Lung (tissue), 12 donors: ENCODE data around the gene CCR8. TPM values are rescaled to one million over a fixed set of nuclear protein-coding genes. Genes with fewer than 3 reads are reported as not detected.

ENCODE experiments used
- ATAC-seq: fragments of 200-7000 bp; cut with Tn5 transposase; one replicate; pipeline ENCODE4 v1.9.1; 2020; ENCODE audit warnings: moderate number of reproducible peaks; ENCODE audit not compliant: insufficient read depth, low FRiP score
- DNase-seq, 3 donors: peaks; one replicate each; pipeline ENCODE4 v3.0.0-alpha.2; 2013 to 2017
- H3K27ac ChIP-seq, 2 donors: one replicate each; pipeline ENCODE4 v1.5.1; 2013; ENCODE audit warnings: mild to moderate bottlenecking in 2 of 2, moderate library complexity in 2 of 2, control low read depth in 1 of 2, inconsistent platforms in 1 of 2, low read depth in 1 of 2, low read length in 1 of 2
- H3K27me3 ChIP-seq, 3 donors: one replicate each; pipeline ENCODE4 v1.5.1; 2013; ENCODE audit warnings: low read length in 2 of 3; ENCODE audit not compliant: control insufficient read depth in 3 of 3, insufficient read depth in 3 of 3
- H3K36me3 ChIP-seq, 4 donors: one replicate each; pipeline ENCODE4 v1.5.1; 2013; ENCODE audit warnings: low read length in 4 of 4, mild to moderate bottlenecking in 1 of 4, moderate library complexity in 1 of 4; ENCODE audit not compliant: control insufficient read depth in 4 of 4, insufficient read depth in 4 of 4
- H3K4me1 ChIP-seq, 5 donors: one replicate each; pipeline ENCODE4 v1.5.1; 2013; ENCODE audit warnings: low read length in 5 of 5, mild to moderate bottlenecking in 2 of 5, moderate library complexity in 1 of 5; ENCODE audit not compliant: control insufficient read depth in 5 of 5, insufficient read depth in 5 of 5
- H3K4me3 ChIP-seq: one replicate; pipeline ENCODE4 v1.5.1; 2013; ENCODE audit warnings: mild to moderate bottlenecking, control low read depth, moderate library complexity
- H3K9ac ChIP-seq, 2 donors: one replicate each; pipeline ENCODE4 v1.5.1; 2013; ENCODE audit warnings: low read length in 2 of 2, control low read depth in 1 of 2; ENCODE audit not compliant: insufficient read depth in 1 of 2
- H3K9me3 ChIP-seq, 4 donors: one replicate each; pipeline ENCODE4 v1.5.1; 2013; ENCODE audit warnings: low read length in 3 of 4, mild to moderate bottlenecking in 1 of 4, moderate library complexity in 1 of 4; ENCODE audit not compliant: control insufficient read depth in 4 of 4, insufficient read depth in 3 of 4
- CTCF ChIP-seq: IDR thresholded peaks from 2 replicates; pipeline ENCODE4 v1.5.1; 2012; ENCODE audit warnings: mild to moderate bottlenecking; ENCODE audit errors: control extremely low read depth, extremely low read depth
- WGBS, 2 donors: extraction: QIAGEN DNeasy Blood & Tissue Kit; methylation state at CpG; one replicate each; pipeline ENCODE4 v1.1.7; 2013; 5-methylcytosine and 5-hydroxymethylcytosine counted together
- polyA plus RNA-seq, 2 donors: library from polyadenylated mRNA; stranded (reverse); fragments of 200-250 nt; gene quantifications; one replicate each; pipeline ENCODE4 v1.2.1, GENCODE V29; 2013
- total RNA-seq, 2 donors: library from RNA; depleted of rRNA in 1 of 2; stranded (reverse); fragments of >200 nt in 1 of 2; gene quantifications; one replicate each; pipeline ENCODE4 v1.2.1, GENCODE V29; 2014 to 2021
- donor health status: control.
- donor health status: control.
- donor health status: Bipolar disorder and iron deficiency.
- donor health status: healthy.
- donor health status: DM: yes; HTN: yes; CAD: no.

The CCR8 gene
- total and polyA plus RNA-seq, 4 donors, result 0.06 TPM; not detected in 3

GRCh38 chr3:39358333-39358732, 28.8 kb downstream of the CCR8 start:
- WGBS, 2 donors, result 70 to 75% methylated on average over 3 of the region's 3 CpGs
- no peaks in the 10 kb centered on the region for H3K27me3 ChIP-seq
- ATAC-seq, result no peak
- peaks cover 0 to 7% (median 0%) of the 10 kb centered on the region in 5 donors for H3K4me1 ChIP-seq
- H3K4me3 ChIP-seq, result no peak overlapping the region
- H3K36me3 ChIP-seq, result no peaks in the 10 kb centered on the region
- H3K9ac ChIP-seq, result no peak overlapping the region
- no peak for TF ChIP-seq CTCF
- H3K27ac ChIP-seq, result no peak overlapping the region
- peaks cover 0 to 2% (median 0%) of the 10 kb centered on the region in 4 donors for H3K9me3 ChIP-seq
- no peak for DNase-seq

- TF ChIP-seq CTCF, result no peak
- peaks cover 0 to 2% (median 0%) of the 10 kb centered on the region in 4 donors for H3K9me3 ChIP-seq
- H3K36me3 ChIP-seq, result no peaks in the 10 kb centered on the region
- H3K27me3 ChIP-seq, result no peaks in the 10 kb centered on the region
- H3K9ac ChIP-seq, result no peak overlapping the region
- H3K4me1 ChIP-seq, result peaks cover 0 to 7% (median 0%) of the 10 kb centered on the region in 5 donors
- no peak overlapping the region for H3K27ac ChIP-seq
- DNase-seq (no peak), ATAC-seq (no peak)
- WGBS, 2 donors, result 42 to 69% methylated on average over 8 of the region's 8 CpGs
- no peak overlapping the region for H3K4me3 ChIP-seq
These were observed 31.9 kb downstream of the CCR8 start for GRCh38 chr3:39361252-39361927.

GRCh38 chr3:39362192-39362591, 32.7 kb downstream of the CCR8 start:
- H3K4me3 ChIP-seq, result no peak overlapping the region
- H3K27ac ChIP-seq, result peak overlapping the region in 1 of 2 donors; percentile 62
- WGBS, 2 donors, result 31 to 61% methylated on average over 3 of the region's 3 CpGs
- no peaks in the 10 kb centered on the region for H3K36me3 ChIP-seq
- H3K27me3 ChIP-seq, result no peaks in the 10 kb centered on the region
- DNase-seq (peak; percentile 57 to 76 (median 66)), ATAC-seq (no peak)
- TF ChIP-seq CTCF, result no peak
- H3K9me3 ChIP-seq, result peaks cover 0 to 2% (median 0%) of the 10 kb centered on the region in 4 donors
- H3K4me1 ChIP-seq, result peaks cover 0 to 7% (median 0%) of the 10 kb centered on the region in 5 donors
- no peak overlapping the region for H3K9ac ChIP-seq
